KOPT-K1 (cell line): Measurements from ENCODE around the gene PILRB.

Experiments used
- H3K27ac ChIP-seq: fragments of 200-600 bp; sonication (generic); 2 replicates; pipeline ENCODE4 v1.5.1; 2016; ENCODE audit warnings: antibody characterized with exemption, mild to moderate bottlenecking, low read depth, low read length; ENCODE audit not compliant: poor library complexity, severe bottlenecking
- H3K36me3 ChIP-seq: fragments of 200-600 bp; sonication (generic); 2 replicates; pipeline ENCODE4 v1.5.1; 2017; ENCODE audit warnings: antibody characterized with exemption, mild to moderate bottlenecking, low read length, moderate library complexity; ENCODE audit not compliant: insufficient read depth
- H3K9me3 ChIP-seq: fragments of 200-600 bp; sonication (generic); 2 replicates; pipeline ENCODE4 v1.5.1; 2017; ENCODE audit warnings: antibody characterized with exemption, low read length, mild to moderate bottlenecking; ENCODE audit not compliant: insufficient read depth, poor library complexity, severe bottlenecking

PILRB gene

DNA sequence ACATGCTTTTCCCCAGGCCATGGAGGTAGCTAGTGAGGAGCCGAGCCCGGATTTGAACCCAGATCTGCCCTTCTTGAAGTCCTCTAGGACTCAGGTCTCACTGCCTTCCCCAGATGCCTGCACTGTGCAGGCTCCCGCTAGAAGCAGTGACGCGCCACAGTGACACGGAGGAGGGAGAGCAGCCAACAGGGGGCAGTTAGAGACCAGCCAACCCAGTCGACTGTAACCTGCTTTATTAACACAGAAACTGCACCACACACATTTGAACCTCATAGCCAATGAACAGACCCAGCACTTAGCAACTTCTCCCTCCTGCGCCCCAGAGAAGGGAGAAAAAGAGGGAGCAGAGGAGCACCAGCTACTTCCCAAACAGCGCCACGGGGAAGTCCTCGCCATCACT lies 42.7 kb downstream of the PILRB start:
- H3K9me3 ChIP-seq: no peaks in the 10 kb centered on the region
- H3K36me3 ChIP-seq: no peaks in the 10 kb centered on the region

DNA sequence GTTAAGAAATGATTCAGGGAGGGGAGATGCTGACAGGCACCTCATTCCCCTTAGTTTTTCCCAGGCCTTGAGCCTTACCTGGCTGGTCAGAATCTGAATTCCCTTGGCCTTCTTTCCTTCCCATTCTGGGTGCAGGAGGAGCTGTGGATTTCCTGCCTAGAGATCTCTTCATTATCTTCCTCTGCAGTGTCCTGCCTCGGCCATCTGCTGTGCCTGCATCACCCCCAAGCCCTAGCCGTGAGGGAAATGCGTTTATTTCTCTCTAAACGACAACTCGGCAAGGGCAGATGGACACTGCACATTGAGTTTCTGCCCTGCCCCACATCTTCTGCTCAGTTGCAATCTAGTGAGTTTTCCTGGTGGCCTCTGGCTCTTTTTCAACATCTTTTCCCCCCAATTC lies 43.9 kb downstream of the PILRB start:
- Histone ChIP-seq H3K9me3 (no peaks in the 10 kb centered on the region), H3K27ac (no peak overlapping the region), H3K36me3 (no peaks in the 10 kb centered on the region)

More for the DNA sequence above, 42.7 kb downstream of the PILRB start:
- H3K27ac ChIP-seq: no peak overlapping the region

DNA sequence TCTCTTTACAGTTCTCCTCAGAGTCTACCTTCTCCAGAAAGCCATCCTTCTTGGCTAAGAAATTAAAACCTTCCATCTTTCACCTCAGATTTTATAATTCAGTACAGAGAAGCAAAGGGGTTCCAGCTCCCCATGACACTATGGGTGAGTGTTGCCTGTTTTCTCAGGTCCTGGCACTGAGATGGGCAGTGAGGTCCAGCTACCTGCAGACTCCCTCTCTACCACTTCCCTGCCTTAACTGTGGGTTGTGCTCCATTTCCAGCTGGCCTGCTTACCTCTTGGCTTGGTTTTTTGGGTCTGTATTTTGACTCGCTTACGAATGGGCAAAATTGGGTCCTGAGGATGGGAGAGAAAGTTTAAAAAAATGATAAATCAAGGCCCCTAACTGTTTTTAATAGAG lies 44.3 kb downstream of the PILRB start:
- no peaks in the 10 kb centered on the region for H3K36me3 ChIP-seq
- H3K27ac ChIP-seq: no peak overlapping the region
- H3K9me3 ChIP-seq: no peaks in the 10 kb centered on the region

GRCh38 chr7:100406767-100407166 lies 48.9 kb downstream of the PILRB start:
- H3K9me3 ChIP-seq: no peaks in the 10 kb centered on the region
- no peak overlapping the region for H3K27ac ChIP-seq
- no peaks in the 10 kb centered on the region for H3K36me3 ChIP-seq

GRCh38 chr7:100407285-100408180 lies 49.6 kb downstream of the PILRB start:
- H3K9me3 ChIP-seq: no peaks in the 10 kb centered on the region
- H3K27ac ChIP-seq: no peak overlapping the region
- no peaks in the 10 kb centered on the region for H3K36me3 ChIP-seq

- no peak overlapping the region for H3K27ac ChIP-seq
- no peaks in the 10 kb centered on the region for H3K9me3 ChIP-seq
Observed at GRCh38 chr7:100411101-100411500, 53.2 kb downstream of the PILRB start.

GRCh38 chr7:100413346-100413745 lies 55.4 kb downstream of the PILRB start:
- no peaks in the 10 kb centered on the region for H3K36me3 ChIP-seq
- no peaks in the 10 kb centered on the region for H3K9me3 ChIP-seq
- no peak overlapping the region for H3K27ac ChIP-seq

More at GRCh38 chr7:100411101-100411500, 53.2 kb downstream of the PILRB start:
- H3K36me3 ChIP-seq: no peaks in the 10 kb centered on the region

GRCh38 chr7:100413889-100414288 lies 56.0 kb downstream of the PILRB start:
- no peak overlapping the region for H3K27ac ChIP-seq
- H3K9me3 ChIP-seq: no peaks in the 10 kb centered on the region
- no peaks in the 10 kb centered on the region for H3K36me3 ChIP-seq

DNA sequence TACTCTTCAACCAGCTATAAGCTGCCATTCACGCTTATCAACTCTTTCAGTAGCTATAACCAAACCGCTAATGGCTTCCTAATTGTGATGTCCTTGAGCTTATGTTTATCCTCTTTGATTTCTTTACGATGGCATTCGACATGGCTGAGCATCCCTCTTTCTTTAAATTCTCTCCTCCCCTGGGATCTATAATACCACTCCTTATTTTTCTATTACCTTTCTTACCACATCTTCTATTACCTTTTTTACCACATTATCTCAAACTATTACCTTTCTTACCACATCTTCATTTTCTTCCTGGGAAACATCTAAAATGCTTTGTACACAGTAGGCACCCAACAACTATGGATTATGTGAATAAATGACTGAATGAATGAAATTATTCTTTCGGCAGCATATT lies 57.5 kb downstream of the PILRB start:
- H3K9me3 ChIP-seq: no peaks in the 10 kb centered on the region
- H3K36me3 ChIP-seq: no peaks in the 10 kb centered on the region

More for the DNA sequence above, 57.5 kb downstream of the PILRB start:
- H3K27ac ChIP-seq: no peak overlapping the region
